Measurements from ENCODE around the gene TMEM174. TPM values are rescaled to one million over a fixed set of nuclear protein-coding genes. Genes with fewer than 3 reads are reported as not detected.

The TMEM174 gene
- total RNA-seq, 2 experiments from 2014 or later: 0.25 TPM; not detected in 1

DNA sequence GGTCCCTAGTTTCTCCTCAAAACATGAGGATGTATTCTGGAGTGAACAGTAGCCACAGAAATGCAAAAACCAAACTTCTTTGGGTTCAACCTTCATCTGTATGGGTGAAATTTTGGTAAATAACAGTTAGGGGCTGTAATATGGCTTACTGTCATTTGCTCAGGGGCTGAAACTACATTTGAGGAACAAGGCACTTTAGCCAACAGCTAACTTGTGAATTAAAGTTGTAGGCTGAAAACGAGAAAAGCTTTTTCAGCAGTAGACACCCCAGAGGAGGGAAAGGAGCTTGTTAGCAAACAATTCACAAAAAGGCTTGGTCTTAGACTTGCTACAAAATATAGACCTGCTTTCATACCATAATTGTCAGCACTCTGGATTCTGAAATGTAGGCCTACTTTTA lies 46.0 kb upstream of the TMEM174 start:
- H3K4me1 ChIP-seq (ENCODE audit: insufficient read depth, low read length, poor library complexity, severe bottlenecking): peaks cover 21% of the 10 kb centered on the region
- intact Hi-C loops (cut with micrococcal nuclease; ENCODE audit: unreplicated experiment): no loop called here
- ChIA-PET CTCF (ENCODE audit: unreplicated experiment) (interaction anchor here (0.9 kb wide), 1 partner anchor 8 kb away, joined by 3 read pairs; no protein-coding TSS in a partner anchor), POLR2A (interaction anchor here (0.7 to 1.1 kb wide), 2 partner anchors 10 to 35 kb away, joined by 3 read pairs; no protein-coding TSS in a partner anchor)
- peak; percentile 33 for DNase-seq (ENCODE audit: low spot score)
- no peaks in the 10 kb centered on the region for H3K36me3 ChIP-seq (ENCODE audit: insufficient read depth, low read length)
- H3K4me3 ChIP-seq (ENCODE audit: low read depth, low read length, poor library complexity, severe bottlenecking): no peak overlapping the region
- H3K4me2 ChIP-seq (ENCODE audit: low read length): peak overlapping the region; percentile 10; the same call in 1 of the 2 replicates
- no peaks in the 10 kb centered on the region for H3K9me2 ChIP-seq (ENCODE audit: insufficient read depth, low read length)
- peak overlapping the region; percentile 81 for H2AFZ ChIP-seq (ENCODE audit: low read length)
- no peaks in the 10 kb centered on the region for H4K20me1 ChIP-seq (ENCODE audit: insufficient read depth, low read length)
- TF ChIP-seq EZH2phosphoT487 (IDR thresholded peaks at IDR 0.05; ENCODE audit: borderline replicate concordance, low read depth, low read length): no peak
- TF ChIP-seq, protein P1, sequence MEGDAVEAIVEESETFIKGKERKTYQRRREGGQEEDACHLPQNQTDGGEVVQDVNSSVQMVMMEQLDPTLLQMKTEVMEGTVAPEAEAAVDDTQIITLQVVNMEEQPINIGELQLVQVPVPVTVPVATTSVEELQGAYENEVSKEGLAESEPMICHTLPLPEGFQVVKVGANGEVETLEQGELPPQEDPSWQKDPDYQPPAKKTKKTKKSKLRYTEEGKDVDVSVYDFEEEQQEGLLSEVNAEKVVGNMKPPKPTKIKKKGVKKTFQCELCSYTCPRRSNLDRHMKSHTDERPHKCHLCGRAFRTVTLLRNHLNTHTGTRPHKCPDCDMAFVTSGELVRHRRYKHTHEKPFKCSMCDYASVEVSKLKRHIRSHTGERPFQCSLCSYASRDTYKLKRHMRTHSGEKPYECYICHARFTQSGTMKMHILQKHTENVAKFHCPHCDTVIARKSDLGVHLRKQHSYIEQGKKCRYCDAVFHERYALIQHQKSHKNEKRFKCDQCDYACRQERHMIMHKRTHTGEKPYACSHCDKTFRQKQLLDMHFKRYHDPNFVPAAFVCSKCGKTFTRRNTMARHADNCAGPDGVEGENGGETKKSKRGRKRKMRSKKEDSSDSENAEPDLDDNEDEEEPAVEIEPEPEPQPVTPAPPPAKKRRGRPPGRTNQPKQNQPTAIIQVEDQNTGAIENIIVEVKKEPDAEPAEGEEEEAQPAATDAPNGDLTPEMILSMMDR (conservative IDR thresholded peaks at IDR 0.05; ENCODE audit: low read length): no peak
- no peaks in the 10 kb centered on the region for H3K79me2 ChIP-seq (ENCODE audit: insufficient read depth, low read depth, low read length)
- no peak overlapping the region for H3K27ac ChIP-seq (ENCODE audit: low read depth, low read length, poor library complexity, severe bottlenecking)
- no TSS peak for BruUV-seq (replicated peaks)
- no peaks in the 10 kb centered on the region for H3K9me3 ChIP-seq (ENCODE audit: low read length)

DNA sequence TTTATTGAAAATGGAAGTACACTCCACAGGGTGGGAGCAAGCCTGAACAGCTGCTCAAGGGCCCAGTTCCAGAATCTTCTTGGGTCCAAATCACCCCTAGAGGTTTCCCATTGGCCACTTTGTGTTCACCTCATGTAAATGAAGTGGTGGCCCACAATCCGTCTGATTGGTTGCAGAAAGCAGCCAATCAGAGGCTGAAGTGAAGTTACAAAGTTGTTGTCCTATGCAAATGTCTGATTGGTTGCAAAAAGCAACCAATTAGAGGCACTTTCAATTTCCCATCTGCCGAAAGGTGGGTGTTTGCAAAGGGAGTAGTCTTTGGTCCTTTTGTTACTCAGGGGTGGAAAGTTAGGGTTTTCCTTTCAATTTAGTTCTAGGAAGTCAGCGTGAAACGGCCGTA lies 43.9 kb upstream of the TMEM174 start:
- no peak for DNase-seq (ENCODE audit: low spot score)
- Histone ChIP-seq H3K79me2 (ENCODE audit: insufficient read depth, low read depth, low read length) (no peaks in the 10 kb centered on the region), H3K36me3 (ENCODE audit: insufficient read depth, low read length) (no peaks in the 10 kb centered on the region), H3K9me2 (ENCODE audit: insufficient read depth, low read length) (no peaks in the 10 kb centered on the region), H3K4me2 (ENCODE audit: low read length) (no peak overlapping the region), H3K9me3 (ENCODE audit: low read length) (no peaks in the 10 kb centered on the region), H3K4me3 (ENCODE audit: low read depth, low read length, poor library complexity, severe bottlenecking) (no peak overlapping the region), H3K4me1 (ENCODE audit: insufficient read depth, low read length, poor library complexity, severe bottlenecking) (peaks cover 12% of the 10 kb centered on the region), H3K27ac (ENCODE audit: low read depth, low read length, poor library complexity, severe bottlenecking) (no peak overlapping the region), H4K20me1 (ENCODE audit: insufficient read depth, low read length) (no peaks in the 10 kb centered on the region), H2AFZ (ENCODE audit: low read length) (no peak overlapping the region)
- ChIA-PET CTCF (ENCODE audit: unreplicated experiment) (no interaction called here), POLR2A (no interaction called here)
- BruUV-seq (replicated peaks): no TSS peak
- intact Hi-C loops (cut with micrococcal nuclease; ENCODE audit: unreplicated experiment): no loop called here
- no peak for TF ChIP-seq EZH2phosphoT487 (IDR thresholded peaks at IDR 0.05; ENCODE audit: borderline replicate concordance, low read depth, low read length)

DNA sequence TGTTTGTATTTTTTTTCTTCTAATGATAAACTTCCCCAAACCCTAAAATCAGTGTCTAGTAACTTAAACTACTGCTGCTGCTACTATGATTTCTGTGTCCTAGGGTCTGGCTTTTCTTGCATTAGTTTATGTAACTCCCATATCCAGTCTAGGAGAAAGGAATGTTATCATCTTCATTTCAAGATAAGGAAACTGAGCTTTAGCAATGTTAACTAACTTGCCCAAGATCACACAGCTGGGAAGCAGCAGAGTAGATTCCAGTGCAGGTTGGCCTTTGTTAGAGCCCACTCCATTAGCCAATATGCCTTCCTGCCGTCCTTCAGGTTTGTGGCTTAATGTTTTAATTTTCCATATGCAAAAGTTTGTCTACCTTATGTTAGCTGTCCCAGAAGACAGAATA lies 42.2 kb upstream of the TMEM174 start:
- Histone ChIP-seq H2AFZ (ENCODE audit: low read length) (no peak overlapping the region), H3K9me2 (ENCODE audit: insufficient read depth, low read length) (no peaks in the 10 kb centered on the region), H3K4me2 (ENCODE audit: low read length) (no peak overlapping the region), H3K79me2 (ENCODE audit: insufficient read depth, low read depth, low read length) (no peaks in the 10 kb centered on the region), H3K9me3 (ENCODE audit: low read length) (no peaks in the 10 kb centered on the region), H3K36me3 (ENCODE audit: insufficient read depth, low read length) (no peaks in the 10 kb centered on the region), H3K27ac (ENCODE audit: low read depth, low read length, poor library complexity, severe bottlenecking) (no peak overlapping the region), H4K20me1 (ENCODE audit: insufficient read depth, low read length) (no peaks in the 10 kb centered on the region), H3K4me1 (ENCODE audit: insufficient read depth, low read length, poor library complexity, severe bottlenecking) (peaks cover 12% of the 10 kb centered on the region), H3K4me3 (ENCODE audit: low read depth, low read length, poor library complexity, severe bottlenecking) (no peak overlapping the region)
- no peak for TF ChIP-seq EZH2phosphoT487 (IDR thresholded peaks at IDR 0.05; ENCODE audit: borderline replicate concordance, low read depth, low read length)
- TF ChIP-seq, protein P1 (conservative IDR thresholded peaks at IDR 0.05; ENCODE audit: low read length): no peak
- ChIA-PET CTCF (ENCODE audit: unreplicated experiment) (no interaction called here), POLR2A (no interaction called here)
- intact Hi-C loops (cut with micrococcal nuclease; ENCODE audit: unreplicated experiment): loop anchor here (10.0 kb wide), 2 partner anchors 46 to 314 kb away; partner anchors contain the start of gene FOXD1
- DNase-seq (ENCODE audit: low spot score): no peak
- no TSS peak for BruUV-seq (replicated peaks)

Measured in OCI-LY7 (cell line).